ENCODE measurements around the gene PLEKHO1.

DNA sequence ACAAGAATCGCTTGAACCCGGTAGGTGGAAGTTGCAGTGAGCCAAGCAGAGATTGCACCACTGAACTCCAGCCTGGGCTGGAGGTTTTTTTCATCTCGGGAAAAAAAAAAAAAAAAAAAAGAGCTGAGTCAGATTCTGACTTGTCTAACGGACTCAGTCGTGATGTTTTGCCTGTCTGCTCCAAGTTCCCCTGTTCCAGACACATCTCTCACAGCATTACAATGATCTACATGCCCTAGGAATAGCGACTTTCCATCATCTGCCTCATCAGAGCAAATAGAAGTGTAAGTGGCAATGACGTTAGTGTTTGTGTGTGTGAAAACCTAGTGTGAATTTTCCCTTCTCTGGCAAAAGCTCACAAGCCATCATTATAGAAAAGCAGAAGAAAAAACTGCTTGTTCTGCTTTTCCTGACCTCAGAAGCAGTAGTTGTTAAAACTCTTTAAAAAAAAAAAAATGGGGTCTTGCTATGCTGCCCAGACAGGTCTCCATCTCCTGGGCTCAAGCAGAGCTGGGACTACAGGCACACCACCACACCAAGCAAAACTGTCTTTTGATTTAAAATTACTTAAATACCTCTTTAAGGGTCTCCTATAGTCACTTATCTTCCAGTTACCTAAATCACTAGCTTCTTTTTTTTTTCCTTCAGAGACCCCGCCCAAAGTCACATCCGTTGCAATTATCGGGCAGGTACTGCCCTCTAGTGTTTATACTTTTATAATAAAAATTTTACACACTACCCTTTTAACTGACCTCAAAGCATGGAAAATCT lies 37.3 kb downstream of the PLEKHO1 start:
- TF ChIP-seq POLR2A (IDR thresholded peaks at IDR 0.05; ENCODE audit: low read length), result no peak
- no peak for TF ChIP-seq GATA1 (IDR thresholded peaks at IDR 0.05; ENCODE audit: low read depth, low read length)
